ENCODE data around the gene CCDC66. TPM values are rescaled to one million over a fixed set of nuclear protein-coding genes. Genes with fewer than 3 reads are reported as not detected.

CCDC66 gene
- total RNA-seq, 1 experiment from 2014 or later: 23.0 TPM

GRCh38 chr3:56655709-56656108, 98.7 kb downstream of the CCDC66 start (continued):
- TF ChIP-seq NR2C2 (CRISPR knock-in tag; IDR thresholded peaks at IDR 0.05) (no peak), ZNF263 (CRISPR knock-in tag; IDR thresholded peaks at IDR 0.05; ENCODE audit: low read depth) (no peak)

GRCh38 chr3:56664823-56665222, 107.8 kb downstream of the CCDC66 start:
- H3K9me3 Mint-ChIP-seq: peaks cover 4% of the 10 kb centered on the region; the same call in 1 of the 2 replicates
- peaks cover 62% of the 10 kb centered on the region for H3K36me3 Mint-ChIP-seq
- TF ChIP-seq ZNF121 (CRISPR knock-in tag; IDR thresholded peaks at IDR 0.05) (peak; percentile 75; the same call in 1 of the 2 replicates), USF1 (CRISPR knock-in tag; IDR thresholded peaks at IDR 0.05) (no peak)
- H3K27me3 Mint-ChIP-seq (ENCODE audit: low read depth): no peaks in the 10 kb centered on the region
- no peak overlapping the region for H3K4me3 Mint-ChIP-seq
- ATAC-seq (no peak), DNase-seq (ENCODE audit: low spot score) (no peak)
- CTCF ChIA-PET: no interaction called here
- H3K4me1 Mint-ChIP-seq: no peaks in the 10 kb centered on the region
- POLR2A ChIA-PET: no interaction called here
- H3K27ac Mint-ChIP-seq: peak overlapping the region; percentile 45; the same call in 1 of the 2 replicates

GRCh38 chr3:56667973-56668579, 111.1 kb downstream of the CCDC66 start:
- ATAC-seq: no peak
- TF ChIP-seq IRF1 (CRISPR knock-in tag; IDR thresholded peaks at IDR 0.05) (no peak), SMAD4 (CRISPR knock-in tag; IDR thresholded peaks at IDR 0.05) (no peak), FOXK1 (CRISPR knock-in tag; IDR thresholded peaks at IDR 0.05) (no peak), MYBL2 (CRISPR knock-in tag; IDR thresholded peaks at IDR 0.05) (no peak), RORB (CRISPR knock-in tag; IDR thresholded peaks at IDR 0.05) (no peak), CTCF (IDR thresholded peaks at IDR 0.05) (no peak), HMGA2 (CRISPR knock-in tag; IDR thresholded peaks at IDR 0.05) (no peak)
- no peak for DNase-seq (ENCODE audit: low spot score)
- peaks cover 66% of the 10 kb centered on the region for H3K36me3 Mint-ChIP-seq
- ChIA-PET POLR2A (no interaction called here), CTCF (no interaction called here)
- H3K4me1 Mint-ChIP-seq: no peaks in the 10 kb centered on the region
- no peaks in the 10 kb centered on the region for H3K27me3 Mint-ChIP-seq (ENCODE audit: low read depth)
- peak overlapping the region; percentile 55; the same call in 1 of the 2 replicates for H3K27ac Mint-ChIP-seq
- peaks cover 4% of the 10 kb centered on the region; the same call in 1 of the 2 replicates for H3K9me3 Mint-ChIP-seq
- no peak overlapping the region for H3K4me3 Mint-ChIP-seq

Other genes starting within 250 kb of the CCDC66 start
- 18.6 to 23.5 TPM (median 18.8 TPM) in 3 replicates for gene ERC2, start 88.7 kb upstream of the CCDC66 start, total RNA-seq (2021)
- 40.2 to 46.1 TPM (median 45.5 TPM) in 3 replicates for gene TASOR, start 126.1 kb downstream of the CCDC66 start, total RNA-seq (2021)
- gene ARHGEF3, start 244.8 kb downstream of the CCDC66 start, total RNA-seq (2021): 4.6 to 7.9 TPM (median 7.5 TPM) in 3 replicates

All from WTC11 (cell line).